Camera-type eye (tissue), 1 donor: ENCODE measurements around the gene KCNK5. TPM values are rescaled to one million over a fixed set of nuclear protein-coding genes. Genes with fewer than 3 reads are reported as not detected.

Source experiments
- total RNA-seq: library from RNA; depleted of rRNA; stranded (reverse); fragments of >200 nt; gene quantifications from one replicate; pipeline ENCODE4 v1.2.3, GENCODE V29; 2014

KCNK5 gene
- total RNA-seq: 2.4 TPM

GRCh38 chr6:39228992-39229767, at the start of gene KCNK5:
KCNK5 (minus strand) TSS chr6:39229475; CDS start chr6:39229111, 364 bp downstream.

Other genes with a start within 250 kb of the KCNK5 start
- 0.88 TPM for gene GLP1R, start 180.7 kb downstream of the KCNK5 start, total RNA-seq
- gene SAYSD1, start 114.3 kb downstream of the KCNK5 start, total RNA-seq: 22.7 TPM
- gene KCNK17, start 84.9 kb upstream of the KCNK5 start, total RNA-seq: 0.33 TPM
- not detected for gene KCNK16, start 93.2 kb upstream of the KCNK5 start, total RNA-seq